H9 (cell line): Measurements from ENCODE around the gene RHOA. TPM values are rescaled to one million over a fixed set of nuclear protein-coding genes. Genes with fewer than 3 reads are reported as not detected.

ENCODE experiments used
- DNase-seq: peaks from one replicate; pipeline ENCODE4 v3.0.0-alpha.2; 2017
- H2AFZ ChIP-seq: one replicate; pipeline ENCODE4 v1.6.1; 2013; ENCODE audit warnings: mild to moderate bottlenecking, low read length, control low read depth, moderate library complexity
- H2AK5ac ChIP-seq: 2 replicates; pipeline ENCODE4 v1.6.1; 2013; ENCODE audit warnings: low read length, control low read depth, mixed read lengths; ENCODE audit not compliant: insufficient read length
- H2BK120ac ChIP-seq: one replicate; pipeline ENCODE4 v1.6.1; 2013; ENCODE audit warnings: low read depth, mild to moderate bottlenecking, low read length, control low read depth, inconsistent platforms; ENCODE audit not compliant: poor library complexity, severe bottlenecking
- H2BK12ac ChIP-seq: 2 replicates; pipeline ENCODE4 v1.6.1; 2013; ENCODE audit warnings: low read length, control low read depth, mixed read lengths, low read depth; ENCODE audit not compliant: insufficient read length
- H2BK15ac ChIP-seq: 2 replicates; pipeline ENCODE4 v1.6.1; 2013; ENCODE audit warnings: low read depth, low read length, control low read depth
- H2BK20ac ChIP-seq: one replicate; pipeline ENCODE4 v1.6.1; 2013; ENCODE audit warnings: low read depth, mild to moderate bottlenecking, low read length, control low read depth, inconsistent platforms; ENCODE audit not compliant: poor library complexity, severe bottlenecking
- H2BK5ac ChIP-seq: 2 replicates; pipeline ENCODE4 v1.6.1; 2013; ENCODE audit warnings: low read length, control low read depth, mixed read lengths; ENCODE audit not compliant: insufficient read length
- H3K14ac ChIP-seq: 2 replicates; pipeline ENCODE4 v1.6.1; 2013; ENCODE audit warnings: low read length, control low read depth; ENCODE audit not compliant: insufficient read depth
- H3K18ac ChIP-seq: 2 replicates; pipeline ENCODE4 v1.6.1; 2013; ENCODE audit warnings: low read depth, mild to moderate bottlenecking, mixed read lengths, low read length, control low read depth; ENCODE audit not compliant: insufficient read length
- H3K23ac ChIP-seq: 2 replicates; pipeline ENCODE4 v1.6.1; 2013; ENCODE audit warnings: low read length, control low read depth, mixed read lengths, low read depth; ENCODE audit not compliant: insufficient read length
- H3K23me2 ChIP-seq: 2 replicates; pipeline ENCODE4 v1.6.1; 2013; ENCODE audit warnings: low read depth, mild to moderate bottlenecking, mixed read lengths, low read length, control low read depth; ENCODE audit not compliant: insufficient read length, poor library complexity, severe bottlenecking
- H3K27ac ChIP-seq: 2 replicates; pipeline ENCODE4 v1.5.1; 2013; ENCODE audit warnings: low read length, control low read depth, mixed read lengths, low read depth; ENCODE audit not compliant: insufficient read length
- H3K27me3 ChIP-seq: 2 replicates; pipeline ENCODE4 v1.6.1; 2013; ENCODE audit warnings: low read length, control low read depth, inconsistent platforms; ENCODE audit not compliant: insufficient read depth
- H3K4ac ChIP-seq: 2 replicates; pipeline ENCODE4 v1.6.1; 2013; ENCODE audit warnings: low read depth, mild to moderate bottlenecking, control low read depth, inconsistent platforms, low read length, moderate library complexity
- H3K4me1 ChIP-seq: 2 replicates; pipeline ENCODE4 v1.6.1; 2013; ENCODE audit warnings: low read length, control low read depth, inconsistent platforms; ENCODE audit not compliant: insufficient read depth
- H3K4me2 ChIP-seq: 2 replicates; pipeline ENCODE4 v1.6.1; 2013; ENCODE audit warnings: low read length, control low read depth, mixed read lengths; ENCODE audit not compliant: insufficient read length, insufficient read depth
- H3K56ac ChIP-seq: 2 replicates; pipeline ENCODE4 v1.6.1; 2013; ENCODE audit warnings: low read depth, mild to moderate bottlenecking, mixed read lengths, low read length, control low read depth; ENCODE audit not compliant: insufficient read length
- H3K79me1 ChIP-seq: 2 replicates; pipeline ENCODE4 v1.6.1; 2013; ENCODE audit warnings: low read depth, mild to moderate bottlenecking, moderate library complexity, low read length, control low read depth, inconsistent platforms; ENCODE audit not compliant: insufficient read depth, poor library complexity, severe bottlenecking
- H3K79me2 ChIP-seq: 2 replicates; pipeline ENCODE4 v1.6.1; 2013; ENCODE audit warnings: low read length, control low read depth, inconsistent platforms; ENCODE audit not compliant: insufficient read depth
- H3K9ac ChIP-seq: 2 replicates; pipeline ENCODE4 v1.6.1; 2013; ENCODE audit warnings: low read length, control low read depth, mixed read lengths; ENCODE audit not compliant: insufficient read length; ENCODE audit errors: extremely low read depth
- H3K9me3 ChIP-seq: one replicate; pipeline ENCODE4 v1.6.1; 2013; ENCODE audit warnings: low read depth, low read length, inconsistent platforms; ENCODE audit not compliant: control insufficient read depth
- H3T11ph ChIP-seq: one replicate; pipeline ENCODE4 v1.6.1; 2013; ENCODE audit warnings: mild to moderate bottlenecking, low read length, control low read depth, inconsistent platforms
- H4K20me1 ChIP-seq: one replicate; pipeline ENCODE4 v1.6.1; 2013; ENCODE audit not compliant: control insufficient read depth, insufficient read length, insufficient read depth
- H4K5ac ChIP-seq: 2 replicates; pipeline ENCODE4 v1.6.1; 2013; ENCODE audit warnings: low read depth, mild to moderate bottlenecking, mixed read lengths, low read length, control low read depth; ENCODE audit not compliant: insufficient read length
- H4K8ac ChIP-seq: replicated peaks from 2 replicates; pipeline ENCODE4 v1.6.1; 2013; ENCODE audit warnings: low read length, control low read depth, mixed read lengths, low read depth; ENCODE audit not compliant: insufficient read length
- H4K91ac ChIP-seq: 2 replicates; pipeline ENCODE4 v1.6.1; 2013; ENCODE audit warnings: low read depth, mild to moderate bottlenecking, moderate library complexity, mixed read lengths, low read length, control low read depth; ENCODE audit not compliant: insufficient read length
- H3K27ac Mint-ChIP-seq, 3 experiments: 2 replicates in 2 of 3; 3 replicates in 1 of 3; pipeline ENCODE4 v1.8.0; 2020 to 2021; ENCODE audit warnings: mixed read lengths in 3 of 3, mild to moderate bottlenecking in 1 of 3, moderate library complexity in 1 of 3
- H3K27me3 Mint-ChIP-seq: 2 replicates; pipeline ENCODE4 v1.8.0; 2021; ENCODE audit warnings: low read depth, mild to moderate bottlenecking, moderate library complexity, mixed read lengths
- H3K36me3 Mint-ChIP-seq, 3 experiments: 2 replicates in 2 of 3; 3 replicates in 1 of 3; pipeline ENCODE4 v1.8.0; 2020 to 2021; ENCODE audit warnings: low read depth in 3 of 3, mixed read lengths in 3 of 3; ENCODE audit not compliant: insufficient read depth in 1 of 3
- H3K4me1 Mint-ChIP-seq, 2 experiments: 2 replicates each; pipeline ENCODE4 v1.8.0; 2020; ENCODE audit warnings: mixed read lengths in 2 of 2
- H3K4me3 Mint-ChIP-seq, 2 experiments: 2 replicates in 1 of 2; 3 replicates in 1 of 2; pipeline ENCODE4 v1.8.0; 2020 to 2021; ENCODE audit warnings: mild to moderate bottlenecking in 2 of 2, mixed read lengths in 2 of 2, moderate library complexity in 1 of 2
- H3K9me3 Mint-ChIP-seq, 2 experiments: 2 replicates in 1 of 2; 3 replicates in 1 of 2; pipeline ENCODE4 v1.8.0; 2020; ENCODE audit warnings: mild to moderate bottlenecking in 2 of 2, mixed read lengths in 2 of 2, moderate library complexity in 1 of 2
- WGBS: extraction: QIAGEN DNeasy Blood & Tissue Kit; methylation state at CpG from one replicate; pipeline ENCODE4 v1.1.7; 2013; ENCODE audit warnings: missing lambda C conversion rate, low lambda C conversion rate, mixed read lengths; ENCODE audit not compliant: insufficient read length; ENCODE audit errors: extremely low coverage; 5-methylcytosine and 5-hydroxymethylcytosine counted together
- total RNA-seq: library from RNA; stranded (reverse); gene quantifications from 2 replicates; pipeline ENCODE4 v1.2.1, GENCODE V29; 2021
- TF ChIP-seq, protein P1 (sequence below): fragments of 200-600 bp; sonication (generic); conservative IDR thresholded peaks from 3 replicates; pipeline ENCODE4 v1.8.0; 2021; ENCODE audit warnings: antibody characterized with exemption, mild to moderate bottlenecking

Gene RHOA
- total RNA-seq, 1 experiment from 2014 or later = 403 TPM

DNA sequence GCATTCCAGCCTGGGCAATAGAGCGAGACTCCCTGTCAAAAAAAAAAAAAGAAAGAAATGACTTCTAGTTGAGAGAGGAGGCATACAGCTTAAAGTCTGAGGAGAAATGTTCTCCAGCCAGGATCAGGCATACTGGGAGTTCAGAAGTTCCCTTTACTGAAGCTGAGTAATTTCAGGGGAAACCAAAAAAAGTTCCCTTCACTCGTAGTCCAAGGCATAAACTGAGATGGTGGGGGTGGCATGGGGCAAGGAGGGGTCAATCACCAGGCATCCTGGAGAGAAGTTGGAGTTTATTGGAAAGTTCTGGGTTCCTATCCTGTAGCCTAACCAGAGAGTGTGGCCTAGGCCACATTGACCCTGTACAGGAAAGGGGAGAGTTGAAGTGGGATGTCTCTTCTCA is 59.5 kb downstream of the RHOA start:
- no peak overlapping the region for H3K27ac ChIP-seq
- no peak overlapping the region for H3K56ac ChIP-seq
- DNase-seq = no peak
- no peak overlapping the region for H2BK12ac ChIP-seq
- H3K79me1 ChIP-seq = no peaks in the 10 kb centered on the region
- H3K9me3 ChIP-seq = no peaks in the 10 kb centered on the region
- no peaks in the 10 kb centered on the region; the same call in 1 of the 2 replicates for H3K4me1 ChIP-seq
- no peak overlapping the region for H3K9ac ChIP-seq
- TF ChIP-seq, protein P1, sequence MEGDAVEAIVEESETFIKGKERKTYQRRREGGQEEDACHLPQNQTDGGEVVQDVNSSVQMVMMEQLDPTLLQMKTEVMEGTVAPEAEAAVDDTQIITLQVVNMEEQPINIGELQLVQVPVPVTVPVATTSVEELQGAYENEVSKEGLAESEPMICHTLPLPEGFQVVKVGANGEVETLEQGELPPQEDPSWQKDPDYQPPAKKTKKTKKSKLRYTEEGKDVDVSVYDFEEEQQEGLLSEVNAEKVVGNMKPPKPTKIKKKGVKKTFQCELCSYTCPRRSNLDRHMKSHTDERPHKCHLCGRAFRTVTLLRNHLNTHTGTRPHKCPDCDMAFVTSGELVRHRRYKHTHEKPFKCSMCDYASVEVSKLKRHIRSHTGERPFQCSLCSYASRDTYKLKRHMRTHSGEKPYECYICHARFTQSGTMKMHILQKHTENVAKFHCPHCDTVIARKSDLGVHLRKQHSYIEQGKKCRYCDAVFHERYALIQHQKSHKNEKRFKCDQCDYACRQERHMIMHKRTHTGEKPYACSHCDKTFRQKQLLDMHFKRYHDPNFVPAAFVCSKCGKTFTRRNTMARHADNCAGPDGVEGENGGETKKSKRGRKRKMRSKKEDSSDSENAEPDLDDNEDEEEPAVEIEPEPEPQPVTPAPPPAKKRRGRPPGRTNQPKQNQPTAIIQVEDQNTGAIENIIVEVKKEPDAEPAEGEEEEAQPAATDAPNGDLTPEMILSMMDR = no peak
- no peak overlapping the region for H2AFZ ChIP-seq
- H4K8ac ChIP-seq = no peak overlapping the region
- H4K5ac ChIP-seq = no peak overlapping the region
- H3K23me2 ChIP-seq = peaks cover under 1% of the 10 kb centered on the region
- Mint-ChIP-seq H3K4me3 (no peak overlapping the region; a peak in 1 of 5 replicates), H3K36me3 (peaks cover 9 to 25% (median 18%) of the 10 kb centered on the region in 3 experiments), H3K4me1 (peaks cover 9 to 10% of the 10 kb centered on the region in 2 experiments), H3K27ac (no peak overlapping the region; a peak in 1 of 7 replicates), H3K27me3 (peaks cover 3% of the 10 kb centered on the region; the same call in 1 of the 2 replicates), H3K9me3 (0 out of 5 replicates have a peak, but pooled peaks cover 0 to 2% of the 10 kb centered on the region in 2 experiments)
- no peak overlapping the region for H3K18ac ChIP-seq
- H3K4me2 ChIP-seq = no peak overlapping the region
- no peak overlapping the region for H3K23ac ChIP-seq
- no peak overlapping the region for H3T11ph ChIP-seq
- no peaks in the 10 kb centered on the region for H3K27me3 ChIP-seq
- H3K4ac ChIP-seq = no peak overlapping the region
- H4K20me1 ChIP-seq = no peaks in the 10 kb centered on the region
- H2BK5ac ChIP-seq = no peak overlapping the region
- H4K91ac ChIP-seq = no peak overlapping the region
- no peak overlapping the region for H3K14ac ChIP-seq
- no peak overlapping the region for H2BK15ac ChIP-seq
- H2BK120ac ChIP-seq = no peak overlapping the region
- WGBS = no CpG with 5 or more reads among the region's 2 CpGs
- H3K79me2 ChIP-seq = no peaks in the 10 kb centered on the region
- no peak overlapping the region for H2BK20ac ChIP-seq
- H2AK5ac ChIP-seq = no peak overlapping the region
